ENCODE measurements around the gene CRIM1.

The CRIM1 gene

GRCh38 chr2:36487947-36488346 lies 132.4 kb downstream of the CRIM1 start:
- no peak for TF ChIP-seq ZFX (IDR thresholded peaks at IDR 0.05; ENCODE audit: borderline replicate concordance)
- no peak overlapping the region for H3K27ac ChIP-seq

- no peak overlapping the region for H3K27ac ChIP-seq
- no peak for TF ChIP-seq CTCF (IDR thresholded peaks at IDR 0.05)
- no peak for TF ChIP-seq ZFX (IDR thresholded peaks at IDR 0.05; ENCODE audit: borderline replicate concordance)
Observed at GRCh38 chr2:36489281-36489680, 133.7 kb downstream of the CRIM1 start.

- TF ChIP-seq ZFX (IDR thresholded peaks at IDR 0.05; ENCODE audit: borderline replicate concordance) = no peak
- no peak for TF ChIP-seq CTCF (IDR thresholded peaks at IDR 0.05)
- H3K27ac ChIP-seq = no peak overlapping the region
Observed at GRCh38 chr2:36490749-36491148, 135.2 kb downstream of the CRIM1 start.

GRCh38 chr2:36492216-36492945 lies 136.8 kb downstream of the CRIM1 start:
- no peak overlapping the region for H3K27ac ChIP-seq
- TF ChIP-seq ZFX (IDR thresholded peaks at IDR 0.05; ENCODE audit: borderline replicate concordance) (no peak), CTCF (IDR thresholded peaks at IDR 0.05) (no peak)

GRCh38 chr2:36493306-36493705 lies 137.7 kb downstream of the CRIM1 start:
- TF ChIP-seq CTCF (IDR thresholded peaks at IDR 0.05) (no peak), ZFX (IDR thresholded peaks at IDR 0.05; ENCODE audit: borderline replicate concordance) (no peak)
- no peak overlapping the region for H3K27ac ChIP-seq

- TF ChIP-seq CTCF (IDR thresholded peaks at IDR 0.05) (no peak), ZFX (IDR thresholded peaks at IDR 0.05; ENCODE audit: borderline replicate concordance) (no peak)
- H3K27ac ChIP-seq = no peak overlapping the region
Observed at GRCh38 chr2:36497570-36498163, 142.1 kb downstream of the CRIM1 start.

- no peak overlapping the region for H3K27ac ChIP-seq
- TF ChIP-seq ZFX (IDR thresholded peaks at IDR 0.05; ENCODE audit: borderline replicate concordance) (no peak), CTCF (IDR thresholded peaks at IDR 0.05) (no peak)
Observed at GRCh38 chr2:36499128-36499820, 143.7 kb downstream of the CRIM1 start.

Measured in 22Rv1 (cell line).